Amygdala (tissue), 56 donors: ENCODE results near the gene GORASP1.

ENCODE experiments used
- DNase-seq, 56 donors: peaks; one replicate each; lab custom pipeline; 2025; lab: John Stamatoyannopoulos, UW

The GORASP1 gene

DNA sequence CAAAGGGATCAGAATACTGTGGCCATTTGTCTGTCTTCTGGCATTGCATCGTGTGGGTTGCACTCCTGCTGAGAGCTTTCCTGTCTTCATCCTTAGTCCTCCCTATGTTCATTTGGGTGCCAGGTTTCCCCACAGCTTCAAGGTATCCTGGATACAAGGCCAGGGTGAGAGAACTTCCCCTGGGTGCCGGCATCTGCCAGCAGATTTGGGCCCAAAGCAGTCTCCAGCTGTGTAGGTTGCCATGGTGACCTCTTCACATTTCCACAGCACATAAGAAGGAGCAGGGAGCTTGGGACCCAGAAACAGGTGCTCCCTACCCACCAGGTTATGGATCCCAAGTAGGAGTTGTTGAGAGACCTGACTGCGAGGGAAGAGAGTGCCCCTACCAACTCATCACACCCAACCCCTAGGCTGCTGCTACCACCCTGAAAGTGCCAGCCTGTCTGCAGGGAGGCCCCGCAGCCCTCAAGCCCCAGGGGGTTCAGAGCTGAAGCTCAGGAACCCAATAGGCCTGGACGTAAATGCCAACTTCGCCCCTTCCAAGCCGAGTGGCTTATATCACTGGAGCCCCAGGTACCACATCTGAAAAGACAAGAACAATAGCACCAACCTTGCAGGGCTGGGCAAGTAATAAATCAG is 20.0 kb upstream of the GORASP1 start:
- DNase-seq: no peak

DNA sequence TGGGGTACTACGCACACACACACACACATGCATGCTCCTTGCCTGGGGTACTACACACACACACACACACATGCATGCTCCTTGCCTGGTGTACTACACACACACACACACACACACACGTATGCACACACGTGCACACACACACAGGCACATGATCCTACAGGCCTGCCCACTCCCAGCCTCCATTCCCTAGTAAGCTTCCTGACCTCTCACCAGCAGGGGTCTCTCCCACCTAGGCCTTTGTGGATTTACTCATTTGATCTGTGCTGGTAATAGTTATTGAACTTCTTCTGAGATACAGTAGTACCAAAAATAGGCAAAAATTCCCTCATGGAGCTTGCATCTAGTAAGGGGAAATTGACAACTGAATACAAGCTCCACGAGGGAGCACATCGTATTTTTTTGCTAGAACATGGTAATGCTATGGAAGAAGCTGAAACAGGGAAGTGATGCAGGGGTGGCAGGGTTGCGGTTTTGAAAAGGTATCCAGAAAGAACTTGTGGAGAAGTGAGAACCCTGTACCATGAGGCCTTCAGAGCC is 19.2 kb upstream of the GORASP1 start:
- peak in 14 of 56 donors; percentile 11 to 70 (median 24) for DNase-seq

DNA sequence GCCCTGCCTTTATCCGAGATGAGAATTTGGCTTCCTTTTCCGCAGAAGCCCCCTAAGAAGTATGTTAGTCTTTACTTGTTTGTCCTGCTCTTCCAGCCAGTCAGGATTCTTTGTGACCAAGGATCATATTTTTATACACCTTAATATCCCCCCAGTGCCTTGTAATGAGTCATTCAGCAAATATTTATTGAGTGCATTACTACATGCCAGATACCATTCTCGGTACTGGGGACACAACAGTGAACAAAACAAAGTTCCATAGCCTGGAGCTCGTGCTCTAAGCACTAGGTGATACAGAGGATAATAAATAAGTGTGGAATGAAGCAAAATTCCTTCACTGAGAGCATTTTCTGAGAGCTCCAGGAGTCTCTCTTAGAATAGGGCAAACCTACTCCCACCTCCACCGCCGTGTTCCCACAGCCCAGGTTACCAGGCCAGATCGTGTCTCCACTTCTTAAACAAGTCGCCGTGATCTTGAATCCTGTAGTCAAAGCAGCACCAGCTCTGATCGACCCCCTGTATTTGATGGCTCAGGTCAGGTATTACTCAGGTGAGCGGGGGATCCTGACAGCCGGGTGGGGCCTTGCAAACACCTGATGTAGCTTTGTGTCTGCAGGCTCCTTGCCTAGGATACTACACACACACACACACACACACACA is 18.5 kb upstream of the GORASP1 start:
- no peak for DNase-seq

DNA sequence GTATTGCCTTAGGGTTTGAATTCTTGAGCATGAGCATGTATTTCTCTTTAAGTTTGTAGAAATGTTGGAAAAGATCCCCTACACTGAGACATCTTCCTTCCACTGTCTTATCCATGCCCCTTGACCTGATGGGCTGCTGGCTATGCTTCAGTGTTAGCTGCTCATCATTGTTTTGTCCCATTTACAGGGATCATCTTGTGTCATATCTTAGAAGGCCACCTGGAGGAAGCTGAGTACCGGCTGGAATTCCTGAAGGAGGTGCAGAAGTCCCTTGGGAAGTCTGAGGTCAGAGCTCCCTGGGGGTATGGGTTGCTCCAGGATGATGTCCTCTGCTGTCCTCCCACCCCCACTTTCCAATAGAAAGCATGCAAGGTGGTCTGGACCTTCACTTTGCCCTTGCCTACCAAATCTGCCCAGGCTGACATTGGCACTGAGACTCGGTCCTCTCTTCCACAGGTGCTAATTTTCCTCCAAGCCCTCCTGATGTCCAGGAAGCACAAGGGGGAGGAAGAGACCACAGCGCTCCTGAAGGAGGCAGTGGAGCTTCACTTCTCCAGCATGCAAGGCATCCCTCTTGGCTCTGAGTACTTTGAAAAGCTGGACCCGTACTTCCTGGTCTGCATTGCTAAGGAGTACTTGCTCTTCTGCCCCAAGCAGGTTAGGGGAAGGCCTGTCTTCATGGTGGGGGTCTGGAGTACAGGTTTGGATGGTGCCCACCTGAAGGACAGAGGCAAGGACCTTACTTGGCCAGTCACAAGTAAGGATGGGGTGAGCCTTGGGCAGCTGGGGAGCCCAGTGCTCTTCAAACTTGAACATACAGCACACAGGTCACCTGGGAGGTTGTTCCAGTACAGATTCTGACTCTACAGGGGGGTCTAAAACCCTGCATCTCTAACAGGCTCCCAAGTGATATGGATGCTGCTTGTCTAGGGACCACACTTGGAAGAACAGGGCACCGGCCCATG is 17.7 kb upstream of the GORASP1 start:
- DNase-seq: no peak

DNA sequence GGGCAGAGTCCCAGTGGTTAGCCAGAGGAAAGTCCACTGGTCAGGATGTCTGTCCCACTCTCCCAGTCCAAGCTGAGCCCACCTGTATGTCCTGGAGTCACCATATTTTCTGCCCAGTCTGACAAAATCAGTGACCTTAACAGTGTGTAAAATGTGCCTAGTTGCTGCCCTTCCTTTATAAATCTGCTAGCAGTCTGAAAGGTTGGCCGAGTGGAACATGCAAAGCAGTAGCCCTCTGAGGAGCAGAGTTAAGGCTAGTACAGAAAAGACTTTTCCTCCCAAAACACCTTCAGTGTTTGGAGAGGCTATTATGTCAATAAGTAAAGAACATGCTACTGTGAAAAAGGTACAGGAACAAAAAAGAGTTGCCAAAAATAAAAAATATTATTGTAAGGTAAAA is 15.4 kb upstream of the GORASP1 start:
- no peak for DNase-seq

DNA sequence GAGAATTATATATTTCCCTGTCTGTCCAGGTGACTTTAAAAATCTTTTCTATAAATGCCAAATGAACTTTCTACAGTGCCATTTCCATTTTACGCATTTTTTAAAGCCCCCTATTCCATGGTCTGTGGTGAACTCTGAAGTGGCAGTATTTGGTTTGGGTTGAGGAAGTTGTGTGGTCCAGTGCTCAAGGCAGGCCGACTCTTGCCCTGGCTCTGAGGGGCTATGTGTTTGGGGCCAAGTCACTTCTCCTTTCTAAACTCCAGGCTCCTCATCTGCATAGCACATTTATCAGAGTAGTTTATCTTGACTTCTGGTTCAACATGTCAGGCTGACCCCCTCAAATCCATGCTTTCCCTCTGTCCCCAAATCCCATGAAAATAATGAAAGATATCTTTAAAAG is 14.2 kb upstream of the GORASP1 start:
- DNase-seq: no peak

DNA sequence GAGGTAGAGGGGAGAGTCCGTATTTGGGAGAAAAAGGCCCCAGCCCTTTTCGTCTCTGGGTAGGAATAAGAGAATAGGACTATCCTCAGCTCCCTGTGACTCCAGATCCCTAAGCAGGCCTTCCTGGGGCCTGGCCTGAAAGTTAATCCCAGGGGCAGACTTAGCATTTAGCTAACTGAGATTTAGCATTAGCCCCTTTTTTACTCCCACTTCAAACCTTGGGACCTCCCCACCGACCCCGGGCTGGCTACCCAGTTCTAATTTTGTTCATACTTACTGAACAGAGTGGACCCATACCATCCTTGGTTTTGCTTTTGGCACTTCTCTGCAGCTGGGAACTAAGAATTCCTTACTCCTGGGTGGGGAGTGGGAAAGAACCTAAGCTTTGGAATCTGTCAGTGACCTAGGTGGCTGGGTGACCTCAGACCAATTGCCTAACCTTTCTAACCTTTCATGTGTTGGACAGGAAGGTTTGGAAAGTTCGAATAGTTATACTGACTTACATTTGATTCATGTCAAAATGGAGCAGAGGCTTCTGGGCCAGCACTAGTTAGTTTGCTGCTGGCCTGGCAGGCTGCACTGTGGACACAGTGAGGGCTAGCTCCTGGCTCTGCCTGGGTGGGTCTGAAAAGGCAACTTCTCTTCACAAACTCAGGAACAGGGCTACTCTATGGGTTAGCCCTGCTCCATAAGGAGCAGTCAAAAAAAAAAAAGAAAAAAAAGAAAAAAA is 11.7 kb upstream of the GORASP1 start:
- no peak for DNase-seq

DNA sequence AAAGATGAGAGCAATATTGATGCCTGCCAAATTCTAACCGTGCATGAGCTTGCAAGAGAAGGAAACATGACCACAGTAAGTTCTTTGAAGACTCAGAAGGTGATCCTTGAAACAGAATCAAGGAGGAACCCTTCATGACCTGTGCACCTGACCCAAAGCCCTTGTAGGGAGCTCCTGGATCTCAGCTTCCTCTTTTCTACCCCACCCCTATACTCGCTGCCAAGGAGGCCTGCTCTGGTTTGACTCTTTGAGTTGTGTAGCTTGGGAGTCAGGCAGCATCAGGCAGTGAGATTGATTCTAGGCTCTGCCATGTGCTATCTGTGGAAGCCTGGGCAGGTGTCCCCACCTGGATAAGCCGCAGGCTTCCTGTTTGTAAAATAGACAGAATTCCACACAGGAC is 10.7 kb upstream of the GORASP1 start:
- DNase-seq: no peak

DNA sequence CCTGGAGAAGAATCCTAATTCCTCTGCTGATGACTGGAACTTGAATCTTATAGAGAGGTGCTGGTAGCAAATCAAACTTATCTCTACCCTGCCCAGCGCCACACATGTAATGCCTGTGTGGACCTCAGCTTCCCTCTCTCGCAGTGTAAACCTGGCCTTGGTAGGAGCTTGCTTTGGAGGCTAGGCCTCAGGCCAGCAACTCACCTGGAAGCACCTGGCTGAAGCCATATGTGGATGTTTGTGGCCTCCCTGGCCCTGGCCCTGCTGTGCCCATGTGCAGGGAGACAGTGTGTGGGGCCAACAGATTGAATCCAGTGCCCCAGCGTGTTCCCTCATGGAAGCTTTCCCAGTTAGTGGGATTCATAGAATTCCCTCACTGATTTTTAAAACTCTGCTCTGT is 8.4 kb upstream of the GORASP1 start:
- DNase-seq: no peak

DNA sequence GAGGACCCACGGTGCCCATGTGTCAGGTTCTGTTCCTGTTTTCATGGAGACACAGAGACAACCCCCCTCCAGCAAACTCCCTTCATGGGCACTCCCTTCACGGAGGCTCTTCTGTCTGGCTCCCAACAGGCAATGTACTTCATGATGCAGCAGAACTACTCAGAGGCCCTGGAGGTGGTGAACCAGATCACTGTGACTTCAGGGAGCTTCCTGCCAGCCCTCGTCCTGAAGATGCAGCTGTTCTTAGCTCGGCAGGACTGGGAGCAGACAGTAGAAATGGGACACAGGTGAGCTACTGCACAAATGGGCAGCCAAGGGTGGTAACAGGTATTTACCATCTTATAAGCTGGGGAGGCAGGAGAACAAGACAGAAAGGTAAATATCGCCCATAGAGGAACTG is 7.0 kb upstream of the GORASP1 start:
- DNase-seq: no peak

DNA sequence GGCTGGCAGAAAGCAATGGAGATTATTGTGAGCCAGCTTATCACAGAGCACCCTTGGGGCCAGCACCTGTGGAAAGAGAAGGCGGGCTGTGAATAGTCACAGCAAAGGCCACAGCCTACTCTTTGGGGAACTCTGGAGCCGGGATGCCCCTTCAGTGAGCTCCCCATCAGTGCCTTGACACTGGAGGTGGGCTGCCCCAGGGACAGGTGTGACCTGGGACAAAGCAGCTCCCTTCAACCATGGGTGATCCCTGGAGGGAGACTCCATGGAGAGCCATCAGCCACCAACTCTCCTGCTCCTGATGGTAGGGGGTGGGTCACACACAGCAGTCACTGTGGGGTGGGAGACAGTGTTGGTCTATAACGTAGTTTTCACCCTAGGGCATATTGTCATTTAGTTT is 5.9 kb upstream of the GORASP1 start:
- no peak for DNase-seq

DNA sequence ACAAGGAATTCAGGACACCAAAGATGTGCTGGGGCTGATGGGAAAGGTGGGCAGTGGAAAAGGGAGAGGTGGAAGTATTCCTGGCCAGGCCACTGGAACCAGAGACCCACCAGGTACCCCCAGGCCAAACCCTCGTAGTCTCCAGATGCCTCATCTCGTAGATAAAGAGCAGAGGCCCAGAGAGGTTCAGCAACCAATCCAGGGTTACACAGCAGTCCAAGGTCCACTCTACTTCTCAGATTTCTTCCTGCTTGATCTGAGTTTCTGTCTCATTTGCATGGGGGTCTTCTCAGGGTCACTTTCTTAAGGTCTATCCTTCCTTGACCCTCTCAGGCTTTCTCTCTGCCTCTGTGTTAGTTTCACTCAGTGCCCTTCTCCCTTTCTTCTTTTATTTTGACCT is 5.1 kb upstream of the GORASP1 start:
- no peak for DNase-seq

DNA sequence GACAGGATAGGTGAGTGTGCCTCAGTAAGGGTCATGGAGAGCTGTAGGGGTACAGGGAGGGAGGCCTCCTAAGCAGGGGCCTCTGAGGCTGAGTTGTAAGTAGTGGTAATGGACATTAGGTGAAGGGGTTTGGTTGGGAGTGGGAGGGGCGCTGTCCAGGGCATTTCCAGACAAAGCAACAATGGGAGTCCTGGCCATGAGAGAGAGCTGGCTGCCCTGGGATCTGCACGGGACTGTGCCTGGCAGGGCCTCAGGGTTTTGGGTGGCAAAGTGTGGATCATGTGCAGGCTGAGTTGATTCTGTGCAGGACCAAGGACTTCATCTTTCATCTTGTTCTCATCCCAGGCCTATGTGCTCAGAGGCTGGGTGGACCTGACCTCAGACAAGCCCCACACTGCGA is 4.7 kb upstream of the GORASP1 start:
- DNase-seq: no peak

DNA sequence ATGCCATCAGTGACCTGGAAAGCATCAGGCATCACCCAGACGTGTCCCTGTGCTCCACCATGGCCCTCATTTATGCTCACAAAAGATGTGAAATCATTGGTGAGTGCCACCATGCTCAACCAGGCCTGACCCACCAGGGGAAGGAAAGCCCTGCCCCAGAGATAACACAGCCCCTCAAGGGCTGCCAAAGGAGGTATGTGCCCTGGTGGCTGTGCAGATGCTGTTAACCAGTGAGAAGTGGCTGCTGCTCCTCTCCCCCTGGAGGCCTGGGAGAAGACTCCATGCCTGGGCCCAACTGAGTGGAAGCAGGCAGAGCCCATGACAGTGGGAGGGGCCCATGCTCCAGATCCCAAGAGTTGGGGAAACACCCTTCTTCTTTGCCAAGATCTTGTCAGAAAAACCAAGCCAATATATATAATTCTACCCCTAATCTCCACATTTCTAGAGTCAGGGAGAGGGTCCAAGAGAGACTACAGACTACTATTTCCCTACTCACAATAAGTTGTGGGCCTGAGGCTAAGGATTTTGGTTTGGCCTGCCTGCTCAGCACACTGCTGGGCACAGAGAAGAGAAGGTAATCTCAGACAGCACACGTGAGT is 2.7 kb upstream of the GORASP1 start:
- no peak for DNase-seq

DNA sequence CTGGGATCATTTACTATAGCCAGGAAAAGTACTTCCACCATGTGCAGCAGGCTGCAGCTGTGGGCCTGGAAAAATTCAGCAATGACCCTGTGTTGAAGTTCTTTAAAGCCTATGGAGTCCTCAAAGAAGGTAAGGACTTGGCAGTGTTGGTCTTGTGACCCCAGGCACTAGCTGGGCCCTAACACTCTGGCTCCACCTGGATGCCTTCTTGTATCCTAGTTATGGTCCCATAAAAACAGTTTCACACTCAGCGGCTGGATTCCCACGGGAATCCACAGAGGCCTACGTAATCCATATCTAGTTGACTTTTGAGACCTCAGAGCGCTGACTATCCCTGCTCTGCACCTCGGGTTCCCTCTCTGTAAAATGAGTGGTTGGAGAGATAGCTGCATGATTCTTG is 1.7 kb upstream of the GORASP1 start:
- no peak for DNase-seq

DNA sequence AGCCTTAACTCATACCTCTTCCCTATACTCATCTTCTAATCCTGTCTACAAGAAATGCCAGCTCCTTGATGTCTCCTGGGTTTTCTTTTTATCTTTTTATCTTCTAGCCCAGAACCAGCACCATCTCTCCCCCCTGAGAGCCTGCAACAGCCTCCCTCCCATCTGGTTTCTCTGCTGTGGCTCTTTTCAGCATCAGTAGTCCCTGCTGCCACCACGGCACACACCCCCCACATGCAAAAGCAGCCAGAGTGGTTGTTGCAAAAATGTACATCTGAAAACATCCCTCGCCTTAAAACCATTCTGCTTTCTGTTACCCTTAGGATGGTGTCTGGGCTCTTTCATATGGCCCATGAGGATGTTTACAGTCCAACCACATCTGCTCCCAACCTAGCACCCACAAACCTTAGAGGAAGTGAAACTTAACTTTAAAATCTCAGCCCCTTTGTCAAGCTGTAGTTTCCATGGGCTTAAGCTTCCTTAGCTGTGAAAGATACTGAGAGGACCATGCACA is 828 bp upstream of the GORASP1 start:
- peak in 4 of 56 donors; percentile 41 to 70 (median 49) for DNase-seq

DNA sequence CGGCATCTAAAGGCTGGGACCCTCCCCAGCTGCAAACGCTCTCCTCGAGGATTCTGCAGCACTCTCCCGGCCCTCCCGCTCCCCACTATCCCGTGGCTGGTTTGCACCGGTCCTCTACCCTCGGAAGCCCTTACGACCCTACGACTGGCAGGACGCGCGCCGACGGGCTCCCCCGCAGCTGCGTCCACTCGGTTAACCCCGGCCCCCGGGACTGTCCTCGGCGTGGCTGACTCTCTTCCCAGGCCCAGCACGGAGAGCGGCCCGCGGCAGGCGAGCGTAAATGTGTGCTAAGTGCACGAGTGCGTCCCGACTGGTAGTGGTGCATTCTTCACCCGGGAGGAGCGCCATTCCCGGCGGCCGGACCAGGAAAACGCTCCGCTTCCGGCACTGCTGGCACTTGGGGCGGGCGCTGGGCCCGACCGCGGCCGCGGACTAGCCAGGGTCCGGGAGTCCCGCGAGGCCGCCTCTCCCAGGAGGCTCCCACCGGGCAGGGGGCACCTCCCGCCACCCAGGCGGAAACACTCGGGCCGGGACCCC is 508 bp downstream of the GORASP1 start:
- DNase-seq: peak in 17 of 56 donors; percentile 25 to 74 (median 59)

DNA sequence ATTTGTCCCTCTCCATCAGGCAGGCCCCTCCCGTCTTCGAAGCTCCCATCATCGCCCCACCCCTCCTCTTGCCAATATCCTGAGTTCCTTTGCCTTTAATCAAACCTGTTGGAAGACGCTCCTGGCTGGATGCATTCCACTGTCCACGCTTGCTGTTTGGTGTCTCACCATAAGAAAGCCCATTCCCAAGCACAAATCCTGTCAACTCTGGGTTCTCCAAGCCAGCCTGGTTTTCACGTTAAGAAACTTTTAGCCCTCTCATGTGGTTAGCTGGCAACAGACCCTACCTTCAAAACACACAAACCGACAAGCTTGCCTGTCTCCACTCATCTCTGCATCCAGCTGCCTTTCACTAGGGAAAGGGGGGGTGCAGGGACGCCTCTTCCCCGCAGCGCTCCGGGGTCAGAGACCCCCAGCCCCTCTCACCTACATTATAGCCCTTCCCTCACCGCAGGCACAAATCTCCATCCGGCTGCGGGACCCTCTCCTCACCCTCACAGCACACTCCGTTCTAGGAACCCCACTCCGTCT is 1.1 kb downstream of the GORASP1 start:
- DNase-seq: no peak

DNA sequence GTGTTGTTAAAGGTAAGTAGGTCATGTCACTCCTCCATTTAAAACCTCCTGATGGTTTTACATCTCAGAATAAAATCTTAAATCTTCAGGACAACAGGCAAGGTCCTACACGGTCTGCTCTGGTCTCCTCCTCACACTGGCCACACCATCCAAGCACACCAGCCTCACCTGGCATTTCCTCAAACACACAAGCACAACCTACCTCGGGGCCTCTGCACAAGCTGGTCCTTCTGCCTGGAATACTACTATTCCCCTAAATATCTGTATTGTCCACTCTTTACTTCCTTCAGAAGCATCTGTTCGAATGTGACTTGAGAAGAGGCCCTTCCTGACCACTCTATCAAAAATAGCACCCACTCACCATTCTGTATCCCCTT is 1.8 kb downstream of the GORASP1 start:
- DNase-seq: no peak
